ENCODE measurements around the gene KRT6C.

KRT6C gene

DNA sequence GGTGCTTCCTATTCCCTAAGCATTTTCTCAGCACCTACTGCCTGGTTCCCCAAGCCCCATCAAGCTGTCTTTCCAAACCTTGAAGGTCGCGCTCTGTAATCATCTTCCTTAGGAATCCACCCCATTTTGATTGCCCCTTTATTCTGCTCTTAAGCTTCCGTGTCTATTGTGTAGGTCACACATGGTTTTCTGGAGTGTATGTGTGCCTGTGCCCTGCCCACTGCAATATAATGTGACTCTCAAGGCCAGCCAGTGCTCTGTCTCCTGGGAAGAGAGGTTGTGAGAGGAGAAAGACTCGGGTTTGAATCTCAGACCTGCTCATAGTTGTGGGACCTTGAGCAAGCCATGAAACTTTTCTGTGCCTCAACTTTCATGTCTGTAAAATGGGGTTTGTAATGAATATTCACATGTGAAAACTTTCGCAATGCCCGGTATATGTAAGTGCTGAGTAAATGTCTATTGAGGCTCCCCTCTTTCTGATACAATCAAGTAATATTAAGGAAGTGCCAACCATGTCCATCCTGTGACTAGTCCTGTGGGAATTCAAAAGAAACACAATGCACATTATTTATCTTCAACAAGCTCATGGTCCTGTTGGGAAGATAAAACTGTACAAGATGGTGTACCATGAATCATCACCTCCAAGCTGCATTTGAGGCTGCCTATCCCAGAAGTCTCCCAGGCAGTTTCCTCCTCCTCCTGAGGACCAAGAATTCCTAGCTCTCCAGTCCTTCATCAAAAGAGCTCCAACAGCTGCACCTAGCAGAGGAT lies 38.7 kb downstream of the KRT6C start:
- no peak for DNase-seq (ENCODE audit: low read depth)

DNA sequence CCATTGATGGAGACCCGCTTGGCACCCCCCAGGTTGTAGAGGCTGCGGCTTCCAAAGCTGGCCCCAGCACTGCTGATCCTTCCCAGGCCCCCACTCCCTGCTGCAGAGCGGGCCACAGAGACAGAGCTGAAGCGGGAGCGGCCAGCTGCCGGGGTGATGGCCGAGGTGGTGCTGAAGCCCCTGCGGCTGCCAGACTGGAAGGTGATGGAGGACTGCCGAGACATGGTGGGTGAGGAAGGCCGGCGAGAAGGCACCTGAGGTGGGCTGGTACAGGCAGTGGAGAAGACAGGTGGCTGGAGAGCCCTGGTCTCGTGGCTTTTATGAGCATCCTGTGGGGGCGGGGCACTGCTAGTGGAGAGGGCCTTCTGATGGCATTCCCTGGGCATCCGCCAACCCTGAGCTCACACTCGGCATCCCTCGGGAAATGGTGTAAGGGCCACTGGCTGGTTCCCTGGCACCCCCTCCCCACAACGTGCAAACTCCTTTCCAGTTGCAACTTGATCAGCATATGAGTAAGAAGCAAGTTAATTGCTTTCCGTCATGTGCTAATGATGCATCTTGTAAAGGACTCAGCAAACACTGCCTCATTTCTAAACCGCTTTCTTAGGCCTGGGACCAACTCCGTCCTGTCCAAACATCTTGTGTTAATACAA lies 39.4 kb downstream of the KRT6C start, which contains the start of gene KRT75:
TSS of gene KRT75 (minus strand) at position 291 of the 653 bp plus-strand sequence. CDS start at position 224, 67 bp downstream.
- no peak for DNase-seq (ENCODE audit: low read depth)

DNA sequence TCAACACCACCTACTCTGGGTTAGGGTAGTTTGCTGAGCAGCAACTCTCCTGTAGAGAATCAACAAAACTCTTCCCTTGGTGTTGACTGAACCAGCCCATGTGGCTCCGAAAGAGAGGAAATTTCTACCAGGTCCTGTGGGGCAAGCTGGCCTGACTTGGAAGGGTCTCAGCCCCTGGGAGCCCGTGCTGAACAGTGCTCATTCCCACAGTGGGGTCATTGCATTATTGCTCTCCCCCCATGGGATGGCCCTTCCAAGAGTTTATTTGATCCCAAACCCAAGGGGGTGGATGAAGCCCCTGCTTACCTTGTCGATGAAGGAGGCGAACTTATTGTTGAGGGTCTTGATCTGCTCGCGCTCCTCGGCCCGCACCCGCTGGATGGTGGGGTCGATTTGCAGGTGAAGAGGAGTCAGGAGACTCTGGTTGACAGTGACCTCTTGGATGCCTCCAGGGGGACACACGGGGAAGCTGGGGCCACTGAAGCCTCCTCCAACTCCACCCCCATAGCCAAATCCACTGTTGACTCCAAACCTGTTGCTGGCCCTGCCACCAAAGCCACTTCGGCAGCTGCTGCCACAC lies 40.0 kb downstream of the KRT6C start:
- no peak for DNase-seq (ENCODE audit: low read depth)

DNA sequence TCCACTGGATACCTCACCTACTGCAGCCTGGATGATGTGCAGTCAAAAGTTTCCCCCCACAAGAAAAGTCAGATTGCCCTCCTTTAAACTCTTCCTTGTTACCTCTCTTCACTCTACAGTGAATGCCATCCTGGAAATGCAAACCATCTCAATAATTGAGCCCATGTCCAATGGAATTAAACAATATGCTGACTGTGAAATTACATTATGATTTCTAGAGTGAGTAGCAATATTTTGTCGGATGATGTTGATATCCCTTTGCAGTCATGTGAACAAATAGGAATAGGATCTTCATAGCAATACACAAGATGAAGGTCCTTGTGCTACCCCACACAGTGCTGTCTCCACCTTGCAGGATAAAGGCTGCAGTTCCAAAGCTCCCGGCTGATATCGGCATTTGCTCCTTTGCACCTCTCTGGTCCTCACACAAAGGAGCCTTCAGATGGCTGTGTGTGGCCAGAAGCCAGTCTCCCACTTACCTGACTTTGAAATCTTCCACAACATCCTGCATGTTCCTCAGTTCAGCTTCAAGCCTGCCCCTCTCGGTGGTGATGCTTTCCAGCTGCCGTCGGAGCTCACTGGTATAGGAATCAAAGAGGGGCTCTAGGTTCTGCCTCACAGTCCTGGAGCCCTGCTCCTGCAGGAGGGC lies 40.9 kb downstream of the KRT6C start:
- DNase-seq (ENCODE audit: low read depth) = no peak

DNA sequence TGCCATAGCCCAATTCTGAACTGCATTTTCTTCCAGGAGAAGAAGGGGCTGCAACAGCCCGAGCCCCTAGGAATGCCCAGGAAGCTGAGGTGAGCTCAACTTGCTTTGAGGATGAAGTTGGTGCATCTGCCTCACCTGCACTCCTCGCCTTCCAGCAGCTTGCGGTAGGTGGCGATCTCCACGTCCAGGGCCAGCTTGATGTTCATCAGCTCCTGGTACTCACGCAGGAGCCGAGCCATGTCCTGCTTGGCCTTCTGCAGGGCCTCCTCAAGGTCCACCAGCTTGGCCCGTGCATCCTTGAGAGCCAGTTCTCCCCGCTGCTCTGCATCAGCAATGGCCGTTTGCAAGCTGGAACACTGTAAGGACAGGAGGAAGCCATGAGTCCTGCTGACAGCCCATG lies 45.5 kb downstream of the KRT6C start:
- no peak for DNase-seq (ENCODE audit: low read depth)

DNA sequence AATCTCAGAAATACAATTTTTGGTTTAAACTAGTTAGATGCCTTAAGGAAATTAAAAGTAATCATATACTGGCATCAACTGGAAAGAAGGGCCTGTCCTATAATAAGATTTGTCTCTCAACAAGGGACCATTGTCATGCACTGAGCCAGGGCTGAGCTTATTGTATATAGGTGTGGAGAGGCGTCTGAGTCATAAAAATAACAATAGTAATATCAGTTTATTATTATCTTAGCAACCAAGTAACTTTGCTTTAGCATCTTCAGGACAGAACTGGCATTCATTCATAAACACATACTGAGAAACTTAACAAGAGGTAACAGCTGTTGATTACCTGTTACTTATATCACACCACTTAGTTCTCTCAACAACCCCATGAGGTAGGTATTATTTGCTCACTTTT lies 46.5 kb downstream of the KRT6C start:
- DNase-seq (ENCODE audit: low read depth) = no peak

DNA sequence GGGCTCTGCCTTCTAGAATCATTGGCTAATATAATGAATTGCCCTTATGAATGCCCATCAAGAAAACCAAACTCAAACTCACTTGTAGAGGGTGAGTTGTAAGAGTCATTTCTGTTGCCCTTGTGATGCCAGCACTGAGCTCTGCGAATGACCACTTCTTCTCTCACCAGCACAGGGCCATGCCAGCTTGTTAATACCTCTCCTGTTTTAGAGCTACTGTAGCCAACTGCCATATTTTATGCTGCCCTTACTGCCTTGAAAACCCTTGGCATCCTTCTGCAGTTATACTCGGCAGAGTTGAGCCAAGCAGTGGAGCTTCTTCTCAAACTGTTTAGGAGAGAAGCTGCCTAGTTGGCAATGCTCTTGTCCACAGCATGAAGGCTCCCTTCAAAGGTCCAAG lies 47.6 kb downstream of the KRT6C start:
- DNase-seq (ENCODE audit: low read depth) = no peak

DNA sequence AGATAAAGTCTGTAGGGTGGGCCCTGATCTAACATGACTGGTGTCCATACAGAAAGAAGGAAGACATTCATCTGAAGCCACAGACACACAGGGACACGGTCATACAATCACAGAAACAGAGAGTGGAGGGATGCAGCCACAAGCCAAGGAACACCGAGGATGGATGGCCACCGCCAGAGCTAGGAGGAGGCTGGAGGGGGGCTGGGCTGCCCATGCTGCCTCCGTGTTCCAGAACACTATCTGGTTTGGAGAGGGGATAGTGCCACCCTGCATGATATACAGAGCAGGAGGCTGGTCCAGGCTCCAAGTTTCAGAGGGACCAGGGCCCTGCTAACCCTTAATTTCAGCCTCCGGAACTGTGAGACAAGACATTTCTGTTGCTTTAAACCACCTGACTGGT lies 48.1 kb downstream of the KRT6C start:
- no peak for DNase-seq (ENCODE audit: low read depth)

DNA sequence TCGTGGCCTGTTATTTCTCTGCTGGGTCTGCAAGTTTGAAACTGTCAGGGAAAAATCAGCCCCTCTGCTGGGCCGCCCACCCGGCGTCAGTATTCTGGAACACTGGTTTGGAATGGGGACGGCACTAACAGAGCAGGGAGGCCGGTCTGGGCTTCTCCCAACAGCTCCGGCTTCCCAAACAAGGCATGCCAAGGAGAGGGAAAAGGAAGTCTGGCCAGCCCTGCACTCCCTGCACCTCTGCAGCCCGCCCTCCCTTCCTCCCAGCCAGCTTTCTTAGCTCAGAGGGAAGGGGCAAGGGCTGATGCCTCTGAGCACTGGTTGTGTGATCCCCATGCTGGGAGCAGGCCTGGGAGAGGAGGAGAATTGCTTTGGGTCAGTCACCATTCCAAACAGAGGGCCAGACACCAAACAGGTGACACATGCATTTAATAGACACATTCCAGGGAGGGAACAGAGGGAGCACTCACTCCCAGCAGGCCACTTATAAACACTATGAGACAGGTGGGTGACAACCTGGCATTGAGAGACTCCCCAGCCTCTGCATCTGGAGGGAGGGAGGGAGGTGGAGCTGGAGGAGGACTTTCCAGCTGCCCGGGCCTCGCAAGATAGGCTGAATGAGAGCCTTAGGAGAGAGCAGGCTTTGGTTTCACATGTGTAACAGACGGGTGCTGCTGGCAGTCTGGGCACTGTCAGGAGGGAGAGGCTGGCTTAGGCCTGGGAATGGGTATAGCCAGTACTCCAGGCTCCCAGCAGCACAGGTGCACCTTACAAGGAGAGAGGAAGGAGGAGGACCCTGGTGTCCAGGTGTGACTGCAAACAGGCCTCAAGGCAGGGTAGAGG lies 49.7 kb downstream of the KRT6C start:
- no peak for DNase-seq (ENCODE audit: low read depth)

DNA sequence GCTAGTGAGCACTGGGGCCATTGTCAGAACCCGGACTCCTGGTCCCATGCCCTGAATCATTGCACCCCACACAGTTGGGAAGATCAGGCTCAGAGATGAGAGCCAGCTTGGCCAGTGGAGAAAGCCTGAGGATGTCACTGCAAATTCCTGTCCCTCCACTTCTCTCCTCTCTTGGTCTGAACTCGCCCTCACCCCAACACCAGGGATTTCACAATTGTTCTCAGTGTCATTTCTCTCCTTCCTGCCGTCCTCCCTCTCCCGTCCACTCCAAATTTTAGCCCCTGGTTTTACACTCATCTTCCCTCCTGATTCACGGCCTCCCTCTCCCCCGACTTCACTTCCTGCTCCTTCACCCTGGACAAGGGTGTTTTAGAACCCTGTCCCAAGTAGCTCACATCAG lies 50.6 kb downstream of the KRT6C start:
- no peak for DNase-seq (ENCODE audit: low read depth)

DNA sequence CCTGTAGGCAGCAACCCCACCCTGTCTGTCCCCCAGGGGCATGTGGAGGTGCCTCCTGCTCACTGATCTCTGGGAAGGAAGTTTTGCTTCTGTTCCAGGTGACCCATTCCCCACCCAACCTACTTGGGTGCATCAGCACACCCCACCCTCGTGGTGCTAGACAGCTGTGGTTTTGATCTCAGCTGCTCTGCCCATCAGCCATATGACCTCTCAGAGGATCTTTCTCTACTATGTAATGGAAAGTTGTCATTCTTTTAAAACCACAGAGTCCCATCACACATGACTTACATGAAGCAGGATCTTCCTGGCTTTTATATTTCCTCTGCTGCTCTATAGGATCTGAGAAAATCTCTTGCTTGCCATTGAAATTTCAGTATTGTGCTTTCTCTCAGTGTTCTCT lies 53.9 kb downstream of the KRT6C start:
- DNase-seq (ENCODE audit: low read depth) = no peak

DNA sequence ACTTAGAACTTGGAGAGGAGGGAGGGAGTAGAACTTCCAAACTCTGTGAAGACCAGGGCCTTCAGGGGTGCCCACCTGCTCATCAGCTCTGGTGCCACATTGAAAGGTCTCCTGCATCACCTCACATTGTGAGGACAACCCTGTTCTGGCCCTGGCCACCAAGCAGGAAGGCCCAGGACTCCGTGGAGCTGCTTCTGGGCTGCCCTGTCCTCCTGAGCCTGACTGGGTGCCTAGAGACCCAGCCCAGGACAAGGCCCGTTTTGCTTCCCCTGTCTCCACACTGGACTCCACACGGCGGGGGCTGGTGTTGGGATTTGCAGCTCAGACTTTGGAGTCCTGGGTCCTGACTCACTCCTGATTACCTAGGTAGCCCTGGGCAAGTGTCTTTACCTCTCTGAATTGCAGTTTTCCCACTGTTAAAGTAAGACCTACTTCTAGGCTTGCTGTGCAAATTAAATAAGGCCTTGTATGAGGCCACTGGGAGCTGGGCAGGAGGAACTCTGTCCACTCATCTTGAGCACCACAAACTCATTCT lies 55.0 kb downstream of the KRT6C start:
- DNase-seq (ENCODE audit: low read depth) = no peak
